ENCODE results near the gene PRPSAP1.
A peak's percentile ranks its signal among the peaks of the same experiment; 100 is the strongest.
"Not testable (repeated sequence)": the region's sequence is repeated elsewhere in the genome, so short reads cannot be mapped to it uniquely, and the experiment has no call there.

PRPSAP1 gene

GRCh38 chr17:76314392-76315227 is 39.1 kb downstream of the PRPSAP1 start:
- peak; percentile 40 for DNase-seq (ENCODE audit: low read depth)
- H3K4me3 ChIP-seq (replicated peaks; ENCODE audit: low read depth, low read length) = no peak overlapping the region
- TF ChIP-seq, protein P1, sequence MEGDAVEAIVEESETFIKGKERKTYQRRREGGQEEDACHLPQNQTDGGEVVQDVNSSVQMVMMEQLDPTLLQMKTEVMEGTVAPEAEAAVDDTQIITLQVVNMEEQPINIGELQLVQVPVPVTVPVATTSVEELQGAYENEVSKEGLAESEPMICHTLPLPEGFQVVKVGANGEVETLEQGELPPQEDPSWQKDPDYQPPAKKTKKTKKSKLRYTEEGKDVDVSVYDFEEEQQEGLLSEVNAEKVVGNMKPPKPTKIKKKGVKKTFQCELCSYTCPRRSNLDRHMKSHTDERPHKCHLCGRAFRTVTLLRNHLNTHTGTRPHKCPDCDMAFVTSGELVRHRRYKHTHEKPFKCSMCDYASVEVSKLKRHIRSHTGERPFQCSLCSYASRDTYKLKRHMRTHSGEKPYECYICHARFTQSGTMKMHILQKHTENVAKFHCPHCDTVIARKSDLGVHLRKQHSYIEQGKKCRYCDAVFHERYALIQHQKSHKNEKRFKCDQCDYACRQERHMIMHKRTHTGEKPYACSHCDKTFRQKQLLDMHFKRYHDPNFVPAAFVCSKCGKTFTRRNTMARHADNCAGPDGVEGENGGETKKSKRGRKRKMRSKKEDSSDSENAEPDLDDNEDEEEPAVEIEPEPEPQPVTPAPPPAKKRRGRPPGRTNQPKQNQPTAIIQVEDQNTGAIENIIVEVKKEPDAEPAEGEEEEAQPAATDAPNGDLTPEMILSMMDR (IDR thresholded peaks at IDR 0.05; ENCODE audit: low read length, missing control alignments) = no peak

DNA sequence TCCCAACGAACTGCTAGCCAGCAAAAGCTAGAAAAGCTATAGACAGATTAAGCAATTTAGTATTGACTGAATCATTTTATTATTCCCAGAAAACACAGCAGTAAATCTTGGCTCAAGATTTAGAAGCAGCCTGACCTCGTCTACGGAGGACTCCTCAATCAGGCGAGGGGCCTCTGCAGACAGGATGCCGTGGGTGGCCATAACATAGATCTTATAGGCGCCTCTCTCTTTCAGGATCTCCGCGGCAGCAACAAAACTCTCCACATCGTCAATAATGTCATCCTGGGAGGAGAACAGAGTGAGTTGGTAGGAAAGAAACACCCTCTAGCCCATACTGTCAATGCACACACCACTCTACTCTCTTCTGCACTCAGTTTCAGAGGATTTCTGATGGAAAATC is 41.0 kb downstream of the PRPSAP1 start:
- TF ChIP-seq, protein P1 (IDR thresholded peaks at IDR 0.05; ENCODE audit: low read length, missing control alignments) = no peak
- DNase-seq (ENCODE audit: low read depth) = no peak
- no peak overlapping the region for H3K4me3 ChIP-seq (replicated peaks; ENCODE audit: low read depth, low read length)

- DNase-seq (ENCODE audit: low read depth) = no peak
- TF ChIP-seq, protein P1 (IDR thresholded peaks at IDR 0.05; ENCODE audit: low read length, missing control alignments) = no peak
- H3K4me3 ChIP-seq (replicated peaks; ENCODE audit: low read depth, low read length) = no peak overlapping the region
These were observed 44.3 kb downstream of the PRPSAP1 start for GRCh38 chr17:76309461-76309860.

GRCh38 chr17:76307966-76308338 is 45.8 kb downstream of the PRPSAP1 start, which contains the start of gene QRICH2:
TSS of gene QRICH2 (minus strand) at chr17:76308276. CDS start at chr17:76307998, 278 bp downstream.
- DNase-seq (ENCODE audit: low read depth) = no peak
- TF ChIP-seq, protein P1 (IDR thresholded peaks at IDR 0.05; ENCODE audit: low read length, missing control alignments) = no peak
- H3K4me3 ChIP-seq (replicated peaks; ENCODE audit: low read depth, low read length) = no peak within 1 kb of the TSS

DNA sequence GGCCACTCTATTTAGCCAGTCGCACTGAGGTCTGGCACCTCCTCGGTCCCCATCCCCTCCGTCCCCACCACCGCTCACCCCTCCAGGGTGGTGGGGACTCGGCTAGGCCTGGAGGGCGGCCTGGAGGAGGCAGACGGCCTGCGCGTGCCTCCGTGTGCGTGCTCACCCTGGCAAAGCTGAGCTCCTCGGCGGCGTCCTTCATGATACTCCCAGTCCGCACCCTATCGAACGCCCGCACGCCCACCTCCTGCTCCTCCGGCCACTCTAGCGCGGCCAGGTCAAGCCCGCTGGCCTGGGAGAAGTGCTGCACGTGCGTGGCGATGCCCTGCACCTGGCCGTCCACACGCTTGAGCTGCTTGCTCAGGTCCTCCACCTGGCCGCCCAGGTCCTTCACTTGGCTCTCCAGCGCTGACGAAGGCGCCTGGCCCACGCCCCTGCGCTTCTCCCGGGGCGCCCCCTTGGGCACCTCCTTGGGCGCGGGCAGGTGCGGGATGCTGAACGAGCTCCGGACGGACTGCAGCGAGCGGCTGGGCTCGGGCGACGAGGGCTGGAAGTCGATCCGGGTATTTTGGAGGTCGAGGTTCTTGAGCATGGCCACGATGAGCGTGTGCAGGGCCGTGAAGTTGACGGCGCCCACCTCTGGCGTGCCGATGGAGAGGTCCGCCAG is 46.3 kb downstream of the PRPSAP1 start:
- TF ChIP-seq, protein P1 (IDR thresholded peaks at IDR 0.05; ENCODE audit: low read length, missing control alignments) = no peak
- no peak for DNase-seq (ENCODE audit: low read depth)
- no peak overlapping the region for H3K4me3 ChIP-seq (replicated peaks; ENCODE audit: low read depth, low read length)

- DNase-seq (ENCODE audit: low read depth); H3K4me3 ChIP-seq (replicated peaks; ENCODE audit: low read depth, low read length): not testable (repeated sequence)
These were observed 48.6 kb downstream of the PRPSAP1 start for GRCh38 chr17:76305135-76305454.

DNA sequence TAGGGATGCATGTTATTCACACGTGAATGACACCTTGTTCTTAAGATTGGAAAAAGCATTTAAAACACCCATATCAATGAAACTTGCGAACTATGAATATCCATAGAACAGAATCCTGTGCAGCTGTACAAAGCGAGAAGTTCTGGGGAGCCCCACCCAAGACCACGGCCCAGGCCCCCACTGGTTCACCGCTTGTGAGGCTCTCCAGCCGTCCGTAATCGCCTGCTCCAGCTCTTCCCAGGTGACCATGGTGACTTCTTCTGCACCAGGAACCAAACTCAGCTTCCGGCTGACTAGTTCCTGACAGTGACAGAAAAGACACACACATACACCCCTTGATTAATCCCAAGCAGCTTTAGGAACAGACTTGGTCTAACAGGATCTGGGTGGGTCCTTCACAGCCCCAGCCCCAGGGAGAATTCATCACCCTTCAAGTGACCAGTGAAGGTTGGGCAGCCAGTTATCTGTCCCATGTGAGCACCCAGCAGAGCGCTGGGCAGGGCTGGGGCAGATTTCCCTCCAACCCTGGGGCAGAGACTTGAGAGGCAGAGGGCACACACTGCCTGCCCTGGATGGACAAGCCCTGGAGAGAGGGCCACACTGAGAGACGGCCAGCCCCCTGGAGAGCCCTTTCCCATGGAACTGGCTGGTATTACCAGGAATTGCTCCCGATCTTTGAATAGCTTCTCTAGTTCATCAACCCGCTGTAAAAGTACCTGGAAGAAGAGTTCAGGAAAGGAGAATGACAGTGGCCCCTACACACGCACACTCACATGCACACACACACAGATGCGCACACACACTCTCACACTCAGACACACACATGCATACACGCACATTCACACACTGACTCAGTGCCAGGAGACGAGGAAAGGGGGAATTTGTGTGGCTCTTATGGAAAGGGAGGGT is 49.2 kb downstream of the PRPSAP1 start:
- TF ChIP-seq, protein P1 (IDR thresholded peaks at IDR 0.05; ENCODE audit: low read length, missing control alignments) = no peak

More for the DNA sequence above, 49.2 kb downstream of the PRPSAP1 start:
- no peak for DNase-seq (ENCODE audit: low read depth)
- no peak overlapping the region for H3K4me3 ChIP-seq (replicated peaks; ENCODE audit: low read depth, low read length)
